HG02938 (cell line): ENCODE data around the gene NPR1.
"Not testable (repeated sequence)": the region's sequence is repeated elsewhere in the genome, so short reads cannot be mapped to it uniquely, and the experiment has no call there.

ENCODE experiments used
- ATAC-seq: cut with Tn5 transposase; IDR thresholded peaks from one replicate; pipeline ENCODE4 v1.9.1; 2021; ENCODE audit warnings: mild to moderate bottlenecking, moderate library complexity; ENCODE audit not compliant: unreplicated experiment

NPR1 gene

DNA sequence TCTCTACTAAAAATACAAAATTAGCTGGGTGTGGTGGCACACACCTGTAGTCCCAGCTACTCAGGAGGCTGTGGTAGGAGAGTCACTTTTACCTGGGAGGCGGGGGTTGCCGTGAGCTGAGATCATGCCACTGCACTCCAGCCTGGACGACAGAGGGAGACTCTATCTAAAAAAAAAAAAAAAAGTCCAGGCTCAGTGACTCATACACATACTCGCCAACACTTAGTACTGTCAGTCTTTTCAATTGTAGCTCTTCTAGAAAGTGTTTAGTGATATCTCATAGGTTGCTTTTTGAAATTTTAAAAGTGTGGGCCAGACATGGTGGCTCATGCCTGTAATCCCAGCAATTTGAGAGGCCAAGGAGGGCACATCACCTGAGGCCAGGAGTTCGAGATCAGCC, 37.7 kb downstream of the NPR1 start:
- not testable (repeated sequence) for ATAC-seq

DNA sequence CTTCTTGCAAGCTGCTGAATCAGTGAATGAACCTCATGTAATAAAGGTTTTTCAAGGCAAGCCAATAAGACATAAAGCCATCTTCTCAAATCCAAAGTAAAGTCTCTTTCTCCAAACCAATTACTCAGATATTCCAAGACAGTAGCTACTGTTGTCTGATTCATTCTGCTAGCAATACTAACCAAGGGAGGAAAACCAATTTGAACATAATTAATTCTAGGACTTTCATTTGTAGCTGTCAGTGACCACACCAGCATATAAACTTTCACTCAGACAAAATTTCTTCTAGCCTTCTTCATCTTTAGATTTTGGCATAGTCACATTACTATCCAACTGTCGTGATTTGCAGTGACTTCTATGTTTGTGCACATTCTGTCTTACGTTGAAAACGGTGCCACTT, 38.8 kb downstream of the NPR1 start:
- ATAC-seq: no peak

DNA sequence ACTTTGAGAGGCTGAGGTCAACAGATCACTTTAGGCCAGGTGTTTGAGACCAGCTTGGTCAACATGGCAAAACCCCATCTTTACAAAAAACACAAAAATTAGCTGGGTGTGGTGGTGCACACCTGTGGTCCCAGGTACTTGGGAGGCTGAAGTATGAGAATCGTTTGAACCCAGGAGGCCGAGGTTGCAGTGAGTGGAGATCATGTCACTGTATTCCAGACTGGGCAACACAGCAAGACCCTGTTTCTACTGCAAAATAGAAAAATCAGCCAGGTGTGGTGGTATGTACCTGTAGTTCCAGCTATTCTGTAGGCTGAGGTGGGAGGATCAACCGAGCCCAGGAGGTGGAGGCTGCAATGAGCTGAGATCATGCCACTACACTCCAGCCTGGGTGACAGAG, 45.2 kb downstream of the NPR1 start:
- no peak for ATAC-seq

DNA sequence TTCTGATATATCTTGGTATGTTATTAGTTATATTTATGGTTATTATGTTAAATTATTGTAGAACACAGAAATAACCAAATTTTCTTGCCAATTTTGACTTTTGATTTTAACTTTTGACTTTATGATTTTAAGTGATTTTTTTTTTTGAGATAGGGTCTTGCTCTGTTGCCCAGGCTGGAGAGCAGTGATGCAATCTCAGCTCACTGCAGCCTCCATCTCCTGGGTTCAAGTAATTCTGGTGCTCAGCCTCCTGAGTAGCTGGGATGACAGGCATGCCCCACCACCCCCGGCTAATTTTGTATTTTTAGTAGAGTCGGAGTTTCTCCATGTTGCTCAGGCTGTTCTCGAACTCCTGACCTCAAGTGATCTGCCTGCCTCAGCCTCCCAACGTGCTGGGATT, 46.1 kb downstream of the NPR1 start:
- ATAC-seq: not testable (repeated sequence)

DNA sequence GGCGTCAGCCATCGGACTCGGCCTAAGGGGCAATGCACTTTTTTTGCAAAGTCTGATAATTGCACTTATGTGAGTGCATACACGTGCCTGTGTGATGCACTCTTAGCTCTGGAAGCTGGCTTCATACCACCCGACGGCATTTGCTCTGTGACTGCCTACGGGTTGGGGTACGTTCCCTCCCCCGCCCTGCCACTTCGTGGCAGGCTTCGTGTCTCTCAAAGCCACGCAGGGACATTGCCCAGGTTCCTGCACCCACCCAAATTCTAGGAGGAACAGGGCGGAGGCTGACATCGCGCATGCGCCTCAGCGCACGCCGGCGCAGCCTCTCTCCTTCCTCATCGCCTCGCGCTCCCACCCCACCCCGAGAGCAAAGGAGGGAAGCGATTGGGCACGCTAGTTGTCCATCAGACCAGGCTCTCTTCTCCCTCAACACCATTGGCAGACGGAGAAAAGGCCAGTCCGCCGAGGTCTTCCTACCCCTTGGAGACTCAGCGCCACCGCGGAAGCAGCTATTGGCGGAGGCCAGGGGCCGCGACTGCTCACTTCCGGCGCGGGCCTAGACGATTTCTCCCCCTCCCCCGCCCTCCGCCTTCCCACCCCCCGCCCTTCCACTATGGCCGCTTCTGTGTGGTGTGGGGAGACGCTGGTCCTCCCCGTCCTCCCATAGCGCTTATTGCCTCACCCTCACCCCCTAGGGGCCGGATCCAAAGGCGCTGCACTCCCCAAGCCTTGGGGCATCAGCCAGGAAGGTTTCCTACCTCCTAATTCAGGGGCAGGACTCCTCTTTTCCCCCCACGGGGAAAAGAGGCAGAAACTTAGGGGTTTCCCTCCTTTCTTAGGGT, 49.2 kb downstream of the NPR1 start, which contains the start of gene INTS3:
Gene INTS3 (plus strand): TSS at position 588 of the 842 bp plus-strand sequence. CDS start 585 bp downstream, outside the sequence.
- ATAC-seq: peak; percentile 96

DNA sequence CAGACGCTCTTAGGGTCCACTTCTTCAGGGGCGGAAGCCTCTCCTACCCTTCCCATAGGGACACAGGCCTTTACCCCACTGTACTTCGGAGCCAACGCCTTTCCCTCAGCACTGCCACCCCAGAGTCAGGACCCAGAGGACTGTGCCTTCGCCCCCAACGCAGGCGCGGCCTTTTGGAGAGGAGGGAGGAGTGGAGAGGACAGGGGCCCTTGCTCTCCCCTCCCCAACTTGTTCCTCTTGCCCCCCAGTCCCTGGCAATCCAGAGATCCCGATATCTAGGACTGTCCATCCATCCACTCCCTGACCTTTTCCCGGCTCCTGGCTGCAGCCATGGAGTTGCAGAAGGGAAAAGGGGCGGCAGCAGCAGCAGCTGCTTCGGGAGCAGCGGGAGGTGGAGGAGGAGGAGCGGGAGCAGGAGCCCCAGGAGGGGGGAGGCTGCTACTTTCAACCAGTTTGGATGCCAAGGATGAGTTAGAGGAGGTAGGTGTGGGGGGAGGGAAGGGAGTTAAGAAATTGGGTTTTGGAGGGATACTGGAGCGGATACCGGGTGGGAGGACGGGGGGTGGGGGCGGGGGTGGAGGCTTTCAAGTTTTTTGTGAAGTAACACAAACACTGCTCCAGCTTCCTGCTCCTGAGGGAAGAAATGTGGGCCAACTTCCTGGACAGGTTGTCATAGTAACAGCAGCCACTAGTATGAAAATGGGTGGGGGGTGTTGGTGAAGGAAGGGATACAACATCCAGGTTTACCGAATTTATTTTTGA, 50.0 kb downstream of the NPR1 start:
- no peak for ATAC-seq

DNA sequence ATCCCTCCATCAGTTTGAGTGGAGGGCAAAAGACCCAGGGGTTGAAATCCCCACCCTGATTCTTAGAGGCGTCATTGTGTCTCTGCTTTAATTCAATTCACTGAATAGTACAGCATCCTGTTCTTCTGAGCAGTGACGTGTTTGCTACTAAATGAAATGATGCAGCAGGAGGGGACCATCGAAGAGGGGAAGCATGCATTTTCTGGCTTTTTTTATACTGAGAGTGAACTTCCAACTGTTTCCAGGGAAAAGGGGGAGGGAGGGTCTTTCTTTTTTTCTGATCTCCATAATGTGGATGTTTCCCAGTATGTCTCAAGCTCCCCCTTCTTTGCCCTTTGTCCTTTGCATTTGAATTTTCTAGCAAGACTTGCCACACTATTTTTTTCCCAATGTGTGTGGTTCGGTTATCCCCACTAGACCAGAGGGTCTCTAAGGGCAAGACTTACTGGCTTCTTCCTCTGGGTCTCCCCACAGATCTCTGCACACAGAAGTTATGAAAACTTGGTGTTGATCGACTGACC, 52.0 kb downstream of the NPR1 start:
- ATAC-seq: no peak

DNA sequence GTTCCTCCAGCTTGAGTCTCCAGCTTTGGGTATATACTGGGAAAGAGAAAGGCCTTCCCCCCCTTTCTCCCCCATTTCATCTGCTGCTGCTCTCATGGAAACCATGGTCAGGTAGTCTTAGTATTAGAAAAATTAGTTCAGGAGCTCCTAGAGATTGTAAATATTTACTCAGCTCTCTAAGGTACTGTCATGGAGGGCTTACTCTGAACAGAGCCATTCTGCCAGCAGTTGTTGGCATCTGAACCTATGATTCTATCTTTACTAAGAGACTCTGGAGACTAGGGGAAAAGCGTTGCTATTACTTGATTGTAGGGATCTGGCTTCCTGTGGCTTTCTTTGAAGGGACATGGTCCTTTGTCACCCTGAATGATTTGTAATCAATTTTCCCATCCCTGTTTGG, 55.5 kb downstream of the NPR1 start:
- no peak for ATAC-seq

DNA sequence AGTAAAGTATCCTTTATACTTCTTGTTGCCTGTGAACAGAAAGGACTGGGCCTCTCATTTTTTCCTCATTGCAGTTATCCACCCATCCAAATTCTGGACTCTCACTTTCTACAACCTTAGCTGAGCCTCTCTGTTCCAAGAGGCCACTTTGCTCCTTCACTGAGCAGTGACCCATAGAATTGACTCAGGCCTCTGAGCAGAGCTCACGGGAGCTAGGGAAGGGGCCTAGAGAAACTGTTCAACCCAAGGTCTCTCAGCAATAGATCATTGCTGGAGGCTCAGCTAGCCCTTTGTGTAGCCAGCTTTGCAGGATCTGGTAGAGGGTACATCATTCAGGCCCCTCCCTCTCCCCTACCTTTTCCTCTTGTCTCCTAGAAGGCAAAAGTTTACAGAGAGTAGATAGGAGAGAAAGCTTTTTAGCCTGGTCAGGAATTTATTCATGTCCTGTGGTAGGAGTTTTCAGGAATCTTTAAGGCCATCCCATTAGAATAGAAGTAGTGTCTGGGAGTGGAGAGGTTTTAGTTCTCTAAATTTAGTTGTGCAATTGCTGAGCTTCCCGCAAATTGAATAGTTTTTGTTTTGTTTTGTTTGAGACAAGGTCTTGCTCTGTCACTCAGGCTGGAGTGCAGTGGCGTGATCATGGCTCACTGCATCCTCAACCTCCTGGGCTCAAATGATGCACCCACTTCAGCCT, 56.1 kb downstream of the NPR1 start:
- no peak for ATAC-seq

DNA sequence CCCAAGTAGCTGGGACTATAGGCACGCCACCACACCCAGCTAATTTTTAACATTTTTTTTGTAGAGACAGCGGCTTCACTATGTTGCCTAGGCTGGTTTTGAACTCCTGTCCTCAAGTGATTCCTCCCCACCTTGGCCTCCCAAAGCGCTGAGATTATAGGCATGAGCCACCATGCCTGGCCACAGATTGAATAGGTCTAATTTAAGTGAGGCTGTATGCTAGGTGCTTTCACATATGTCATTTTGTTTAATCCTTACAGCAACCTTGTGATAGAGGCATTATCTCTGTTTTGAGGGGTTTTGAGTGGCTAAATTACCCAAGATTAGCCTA, 56.6 kb downstream of the NPR1 start:
- ATAC-seq: no peak

DNA sequence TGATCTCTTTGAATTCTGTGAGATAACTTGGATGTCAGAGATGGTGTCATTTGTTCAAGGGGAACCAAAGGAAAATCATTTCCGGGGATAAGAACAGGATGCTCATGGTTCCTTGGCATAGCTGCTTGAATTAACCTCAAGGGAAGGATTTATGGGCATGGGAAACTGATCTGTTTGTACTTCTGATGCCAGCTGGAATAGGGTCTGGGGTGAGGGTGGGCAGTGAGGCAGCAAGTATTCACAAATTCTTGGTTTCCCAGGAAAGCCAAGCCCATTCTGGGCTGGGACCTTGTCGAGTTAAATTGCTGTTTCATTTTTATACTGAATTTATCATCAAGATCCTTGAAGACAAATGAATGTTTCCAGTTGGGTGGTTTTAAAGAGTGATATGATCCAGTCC, 63.5 kb downstream of the NPR1 start:
- ATAC-seq: no peak

DNA sequence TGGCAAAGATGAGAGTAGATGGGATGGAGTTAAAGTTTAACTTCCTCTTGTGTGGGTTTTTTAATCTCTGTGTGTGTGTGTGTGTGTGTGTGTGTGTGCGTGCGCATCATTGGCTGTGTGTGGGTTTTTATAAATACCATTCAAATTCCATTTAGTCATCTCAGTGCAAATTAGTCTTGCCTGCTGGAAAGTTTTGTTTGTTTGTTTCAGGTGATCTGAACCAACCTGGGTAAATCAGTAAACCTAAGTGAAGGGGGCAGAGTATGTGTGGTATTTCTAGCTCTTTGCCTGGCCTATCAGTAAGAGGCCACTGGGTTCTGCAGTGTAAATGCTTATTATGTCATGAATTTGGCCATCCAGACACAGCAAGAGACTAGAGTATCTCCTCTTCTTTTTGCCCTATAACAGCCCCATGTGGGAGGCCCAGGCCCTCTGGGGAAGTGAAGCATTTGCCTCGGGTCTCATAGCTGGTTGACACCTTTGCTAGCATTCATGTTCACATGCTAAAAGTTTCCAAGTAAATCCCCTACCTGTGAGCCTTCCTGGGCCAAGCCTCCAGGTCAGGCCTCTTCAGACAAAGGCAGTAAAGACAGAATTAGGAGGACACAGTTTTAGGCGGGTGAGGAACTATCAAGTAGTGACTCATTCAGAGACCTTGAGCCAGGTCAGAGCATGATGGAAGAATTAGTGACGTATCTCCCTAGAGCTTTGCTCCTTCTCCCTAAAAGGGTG, 64.1 kb downstream of the NPR1 start:
- peak; percentile 55 for ATAC-seq
